AG09309 (cell line): ENCODE data around the gene MFAP1.

ENCODE experiments used
- DNase-seq: peaks from one replicate; pipeline ENCODE4 v3.0.0-alpha.2; 2010; ENCODE audit warnings: low read depth
- H3K4me3 ChIP-seq: 2 replicates; pipeline ENCODE4 v1.5.1; 2011; ENCODE audit warnings: mild to moderate bottlenecking, low read depth, low read length, moderate library complexity; ENCODE audit not compliant: control insufficient read depth
- CTCF ChIP-seq: IDR thresholded peaks from 2 replicates; pipeline ENCODE4 v1.5.1; 2011; ENCODE audit warnings: mild to moderate bottlenecking, low read depth, low read length, inconsistent platforms; ENCODE audit not compliant: insufficient read depth, control insufficient read depth; ENCODE audit errors: missing control alignments

The MFAP1 gene

DNA sequence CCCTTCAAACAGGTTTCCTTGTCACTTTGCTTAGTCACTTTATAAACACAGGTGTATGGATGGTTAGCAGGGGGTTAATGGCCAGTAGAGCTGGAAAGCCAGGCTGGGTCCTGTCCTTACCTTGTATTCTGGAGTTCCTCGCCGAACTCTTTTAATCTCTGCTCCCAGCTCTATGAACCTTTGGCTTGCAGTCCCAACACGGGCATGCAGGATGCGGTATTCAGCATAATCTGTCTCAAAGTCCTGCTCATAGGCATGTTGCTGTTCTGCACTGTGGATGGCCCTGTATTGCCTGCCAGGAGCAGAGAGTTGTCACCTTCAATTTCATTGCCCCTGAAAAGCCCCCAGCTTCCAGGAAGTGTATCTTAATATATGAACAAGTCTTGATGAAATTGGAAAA, 50.4 kb downstream of the MFAP1 start:
- TF ChIP-seq CTCF: no peak
- H3K4me3 ChIP-seq: no peak overlapping the region
- DNase-seq: no peak

DNA sequence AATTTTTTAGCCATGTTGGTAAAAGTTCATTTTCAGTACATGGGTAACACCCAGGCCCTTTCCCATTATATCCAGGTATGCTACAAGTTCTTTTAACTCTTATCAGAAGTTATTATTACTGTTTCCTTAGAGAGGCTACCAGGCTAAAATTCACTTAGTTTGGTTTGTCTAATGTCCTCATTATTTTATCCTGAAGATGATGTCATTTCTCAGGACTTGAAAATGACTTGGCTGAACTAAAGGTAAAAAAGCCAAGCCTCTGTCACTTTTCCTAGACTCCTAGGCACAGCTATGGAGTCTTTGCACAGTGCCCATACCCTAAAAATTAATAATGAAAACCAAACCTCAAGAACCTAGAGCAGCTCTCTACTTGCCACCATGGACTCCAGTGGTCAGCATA, 51.9 kb downstream of the MFAP1 start:
- no peak overlapping the region for H3K4me3 ChIP-seq
- no peak for DNase-seq
- no peak for TF ChIP-seq CTCF

GRCh38 chr15:43771816-43772215, 52.7 kb downstream of the MFAP1 start:
- TF ChIP-seq CTCF: no peak
- no peak for DNase-seq
- H3K4me3 ChIP-seq: no peak overlapping the region

- peak; percentile 87 for TF ChIP-seq CTCF
- no peak overlapping the region for H3K4me3 ChIP-seq
- no peak for DNase-seq
These were observed 54.8 kb downstream of the MFAP1 start for GRCh38 chr15:43769584-43770228.

GRCh38 chr15:43763819-43764446, 60.6 kb downstream of the MFAP1 start:
- no peak overlapping the region for H3K4me3 ChIP-seq
- no peak for TF ChIP-seq CTCF
- DNase-seq: no peak

DNA sequence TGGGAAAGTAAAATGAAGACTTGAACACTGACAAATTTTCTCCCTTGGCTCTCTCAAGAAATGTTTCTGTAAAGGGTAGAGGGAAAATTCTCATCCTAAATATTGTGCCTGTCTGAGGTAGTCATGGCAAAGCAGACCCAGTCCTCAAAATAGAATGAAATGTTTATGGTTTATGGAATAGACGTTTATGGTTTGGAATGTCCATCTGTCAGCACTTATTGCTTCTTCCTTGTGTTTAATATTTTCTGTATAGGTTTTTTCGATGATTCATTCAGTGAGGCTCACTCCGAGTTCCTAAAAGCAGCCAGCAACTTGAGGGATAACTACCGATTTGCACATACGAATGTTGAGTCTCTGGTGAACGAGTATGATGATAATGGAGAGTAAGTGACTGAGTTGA, 61.7 kb downstream of the MFAP1 start:
- no peak for DNase-seq
- no peak for TF ChIP-seq CTCF

More for the DNA sequence above, 61.7 kb downstream of the MFAP1 start:
- H3K4me3 ChIP-seq: no peak overlapping the region
